Neural cell (in vitro differentiated cells): ENCODE measurements around the gene HMBS.

Experiments
- EP300 ChIP-seq: fragments of 450-650 bp; conservative IDR thresholded peaks from 2 replicates; pipeline ENCODE4 v1.6.1; 2014; ENCODE audit warnings: antibody characterized with exemption, mild to moderate bottlenecking, moderate library complexity; ENCODE audit not compliant: poor library complexity, severe bottlenecking
- EZH2 ChIP-seq: fragments of 200-600, 300-800 bp; shearing (Covaris generic), sonication (generic); IDR thresholded peaks from 2 replicates; pipeline ENCODE4 v1.6.1; 2014; ENCODE audit warnings: antibody characterized with exemption, low read length, borderline replicate concordance, mild to moderate bottlenecking; ENCODE audit not compliant: insufficient read depth, poor library complexity, severe bottlenecking
- POLR2AphosphoS5 ChIP-seq: IDR thresholded peaks from 2 replicates; pipeline ENCODE4 v1.6.1; 2012
- RAD21 ChIP-seq: fragments of 450-650 bp; conservative IDR thresholded peaks from 2 replicates; pipeline ENCODE4 v1.6.1; 2014; ENCODE audit warnings: antibody characterized with exemption, mild to moderate bottlenecking, moderate library complexity
- SMC3 ChIP-seq: fragments of 450-650 bp; conservative IDR thresholded peaks from 2 replicates; pipeline ENCODE4 v1.6.1; 2014; ENCODE audit warnings: antibody characterized with exemption, mild to moderate bottlenecking, moderate library complexity; ENCODE audit not compliant: poor library complexity
- TAF1 ChIP-seq: IDR thresholded peaks from 2 replicates; pipeline ENCODE4 v1.6.1; 2012; ENCODE audit warnings: low read depth
- TF ChIP-seq, protein P1 (sequence below): fragments of 450-650 bp; IDR thresholded peaks from 2 replicates; pipeline ENCODE4 v1.5.1; 2014; ENCODE audit warnings: antibody characterized with exemption, mild to moderate bottlenecking, moderate library complexity; ENCODE audit not compliant: poor library complexity, severe bottlenecking
- TF ChIP-seq, protein P2 (sequence below): IDR thresholded peaks from 2 replicates; pipeline ENCODE4 v1.6.1; 2012; ENCODE audit warnings: borderline replicate concordance

DNA sequence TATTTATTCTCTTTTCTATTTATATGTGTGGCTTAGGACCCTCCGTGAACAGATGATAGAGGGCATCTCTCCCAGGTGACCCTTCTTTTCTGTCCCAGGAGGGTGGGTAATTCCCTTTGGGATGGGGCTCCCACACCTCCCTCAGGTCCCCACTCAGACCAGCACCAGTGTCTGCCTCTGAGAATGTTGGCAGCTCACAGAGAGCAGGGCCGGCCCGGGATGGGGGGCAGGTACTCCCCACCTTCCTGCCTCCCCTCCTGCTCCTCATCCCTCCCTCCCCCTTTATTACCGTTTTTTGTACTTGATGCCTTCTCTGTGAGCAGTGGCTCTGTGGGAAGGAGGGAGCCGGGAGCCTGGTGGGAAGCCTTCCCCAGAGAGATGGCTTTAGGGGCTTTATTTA is 31.9 kb downstream of the HMBS start:
- TF ChIP-seq, protein P1, sequence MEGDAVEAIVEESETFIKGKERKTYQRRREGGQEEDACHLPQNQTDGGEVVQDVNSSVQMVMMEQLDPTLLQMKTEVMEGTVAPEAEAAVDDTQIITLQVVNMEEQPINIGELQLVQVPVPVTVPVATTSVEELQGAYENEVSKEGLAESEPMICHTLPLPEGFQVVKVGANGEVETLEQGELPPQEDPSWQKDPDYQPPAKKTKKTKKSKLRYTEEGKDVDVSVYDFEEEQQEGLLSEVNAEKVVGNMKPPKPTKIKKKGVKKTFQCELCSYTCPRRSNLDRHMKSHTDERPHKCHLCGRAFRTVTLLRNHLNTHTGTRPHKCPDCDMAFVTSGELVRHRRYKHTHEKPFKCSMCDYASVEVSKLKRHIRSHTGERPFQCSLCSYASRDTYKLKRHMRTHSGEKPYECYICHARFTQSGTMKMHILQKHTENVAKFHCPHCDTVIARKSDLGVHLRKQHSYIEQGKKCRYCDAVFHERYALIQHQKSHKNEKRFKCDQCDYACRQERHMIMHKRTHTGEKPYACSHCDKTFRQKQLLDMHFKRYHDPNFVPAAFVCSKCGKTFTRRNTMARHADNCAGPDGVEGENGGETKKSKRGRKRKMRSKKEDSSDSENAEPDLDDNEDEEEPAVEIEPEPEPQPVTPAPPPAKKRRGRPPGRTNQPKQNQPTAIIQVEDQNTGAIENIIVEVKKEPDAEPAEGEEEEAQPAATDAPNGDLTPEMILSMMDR = no peak
- TF ChIP-seq EP300 (no peak), TAF1 (no peak), RAD21 (no peak), SMC3 (no peak), POLR2AphosphoS5 (no peak), EZH2 (no peak)
- TF ChIP-seq, protein P2, sequence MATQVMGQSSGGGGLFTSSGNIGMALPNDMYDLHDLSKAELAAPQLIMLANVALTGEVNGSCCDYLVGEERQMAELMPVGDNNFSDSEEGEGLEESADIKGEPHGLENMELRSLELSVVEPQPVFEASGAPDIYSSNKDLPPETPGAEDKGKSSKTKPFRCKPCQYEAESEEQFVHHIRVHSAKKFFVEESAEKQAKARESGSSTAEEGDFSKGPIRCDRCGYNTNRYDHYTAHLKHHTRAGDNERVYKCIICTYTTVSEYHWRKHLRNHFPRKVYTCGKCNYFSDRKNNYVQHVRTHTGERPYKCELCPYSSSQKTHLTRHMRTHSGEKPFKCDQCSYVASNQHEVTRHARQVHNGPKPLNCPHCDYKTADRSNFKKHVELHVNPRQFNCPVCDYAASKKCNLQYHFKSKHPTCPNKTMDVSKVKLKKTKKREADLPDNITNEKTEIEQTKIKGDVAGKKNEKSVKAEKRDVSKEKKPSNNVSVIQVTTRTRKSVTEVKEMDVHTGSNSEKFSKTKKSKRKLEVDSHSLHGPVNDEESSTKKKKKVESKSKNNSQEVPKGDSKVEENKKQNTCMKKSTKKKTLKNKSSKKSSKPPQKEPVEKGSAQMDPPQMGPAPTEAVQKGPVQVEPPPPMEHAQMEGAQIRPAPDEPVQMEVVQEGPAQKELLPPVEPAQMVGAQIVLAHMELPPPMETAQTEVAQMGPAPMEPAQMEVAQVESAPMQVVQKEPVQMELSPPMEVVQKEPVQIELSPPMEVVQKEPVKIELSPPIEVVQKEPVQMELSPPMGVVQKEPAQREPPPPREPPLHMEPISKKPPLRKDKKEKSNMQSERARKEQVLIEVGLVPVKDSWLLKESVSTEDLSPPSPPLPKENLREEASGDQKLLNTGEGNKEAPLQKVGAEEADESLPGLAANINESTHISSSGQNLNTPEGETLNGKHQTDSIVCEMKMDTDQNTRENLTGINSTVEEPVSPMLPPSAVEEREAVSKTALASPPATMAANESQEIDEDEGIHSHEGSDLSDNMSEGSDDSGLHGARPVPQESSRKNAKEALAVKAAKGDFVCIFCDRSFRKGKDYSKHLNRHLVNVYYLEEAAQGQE = no peak
